GM19463 (cell line): ENCODE data around the gene PXYLP1.
"Not testable (repeated sequence)": the region's sequence is repeated elsewhere in the genome, so short reads cannot be mapped to it uniquely, and the experiment has no call there.

Experiments
- ATAC-seq: cut with Tn5 transposase; IDR thresholded peaks from one replicate; pipeline ENCODE4 v1.9.1; 2021; ENCODE audit warnings: mild to moderate bottlenecking, moderate library complexity; ENCODE audit not compliant: unreplicated experiment

The PXYLP1 gene

GRCh38 chr3:141291559-141292355 is 60.1 kb downstream of the PXYLP1 start:
- ATAC-seq, result no peak

DNA sequence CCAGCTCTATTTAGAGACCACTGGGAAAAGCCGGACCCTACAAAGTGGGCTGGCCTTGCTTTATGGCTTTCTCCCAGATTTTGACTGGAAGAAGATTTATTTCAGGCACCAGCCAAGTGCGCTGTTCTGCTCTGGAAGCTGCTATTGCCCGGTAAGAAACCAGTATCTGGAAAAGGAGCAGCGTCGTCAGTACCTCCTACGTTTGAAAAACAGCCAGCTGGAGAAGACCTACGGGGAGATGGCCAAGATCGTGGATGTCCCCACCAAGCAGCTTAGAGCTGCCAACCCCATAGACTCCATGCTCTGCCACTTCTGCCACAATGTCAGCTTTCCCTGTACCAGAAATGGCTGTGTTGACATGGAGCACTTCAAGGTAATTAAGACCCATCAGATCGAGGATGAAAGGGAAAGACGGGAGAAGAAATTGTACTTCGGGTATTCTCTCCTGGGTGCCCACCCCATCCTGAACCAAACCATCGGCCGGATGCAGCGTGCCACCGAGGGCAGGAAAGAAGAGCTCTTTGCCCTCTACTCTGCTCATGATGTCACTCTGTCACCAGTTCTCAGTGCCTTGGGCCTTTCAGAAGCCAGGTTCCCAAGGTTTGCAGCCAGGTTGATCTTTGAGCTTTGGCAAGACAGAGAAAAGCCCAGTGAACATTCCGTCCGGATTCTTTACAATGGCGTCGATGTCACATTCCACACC is 60.9 kb downstream of the PXYLP1 start:
- no peak for ATAC-seq

- ATAC-seq, result no peak
Measured at GRCh38 chr3:141294301-141294700, 62.7 kb downstream of the PXYLP1 start.

DNA sequence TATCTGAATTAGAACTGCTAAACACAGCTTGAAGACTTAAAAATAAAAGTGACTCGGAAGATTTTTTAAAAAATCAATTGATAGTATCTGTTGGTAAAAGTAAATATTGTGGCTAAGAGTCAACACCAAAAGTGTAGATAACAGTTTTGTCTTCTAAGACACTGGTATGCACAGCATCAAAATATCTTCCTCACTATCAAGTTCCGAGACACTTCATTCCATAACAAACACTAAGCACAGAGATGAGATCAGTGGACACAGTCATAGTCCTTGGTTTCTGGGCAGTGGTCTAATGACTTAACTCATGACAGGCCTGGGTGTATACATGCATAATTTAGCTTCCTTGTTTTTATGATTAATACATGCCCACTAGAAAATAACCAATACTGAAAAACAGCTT is 63.2 kb downstream of the PXYLP1 start:
- ATAC-seq, result no peak

- ATAC-seq, result not testable (repeated sequence)
Measured at GRCh38 chr3:141300426-141300825, 68.8 kb downstream of the PXYLP1 start.

GRCh38 chr3:141302364-141303141 is 70.9 kb downstream of the PXYLP1 start:
- ATAC-seq, result no peak

GRCh38 chr3:141303481-141304223 is 72.0 kb downstream of the PXYLP1 start:
- peak; percentile 71 for ATAC-seq

DNA sequence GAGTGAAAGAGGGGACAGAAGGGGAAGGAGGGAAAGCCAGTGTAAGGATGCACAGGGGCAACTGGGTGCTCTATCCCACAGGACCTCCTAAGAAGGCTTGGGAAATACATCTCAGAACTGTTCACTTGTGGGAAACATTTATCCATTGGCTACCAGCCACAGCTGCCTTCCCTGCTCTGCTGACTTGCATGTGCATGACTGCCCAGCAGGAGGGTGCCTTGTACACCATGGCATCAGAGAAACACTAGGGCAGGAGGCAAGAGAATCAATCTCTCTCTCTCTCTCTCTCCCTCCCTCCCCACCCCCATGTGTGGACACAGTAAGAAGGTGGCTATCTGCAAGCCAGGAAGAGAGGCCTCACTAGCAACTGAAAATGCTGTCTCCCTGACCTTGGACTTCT is 73.8 kb downstream of the PXYLP1 start:
- ATAC-seq, result no peak

DNA sequence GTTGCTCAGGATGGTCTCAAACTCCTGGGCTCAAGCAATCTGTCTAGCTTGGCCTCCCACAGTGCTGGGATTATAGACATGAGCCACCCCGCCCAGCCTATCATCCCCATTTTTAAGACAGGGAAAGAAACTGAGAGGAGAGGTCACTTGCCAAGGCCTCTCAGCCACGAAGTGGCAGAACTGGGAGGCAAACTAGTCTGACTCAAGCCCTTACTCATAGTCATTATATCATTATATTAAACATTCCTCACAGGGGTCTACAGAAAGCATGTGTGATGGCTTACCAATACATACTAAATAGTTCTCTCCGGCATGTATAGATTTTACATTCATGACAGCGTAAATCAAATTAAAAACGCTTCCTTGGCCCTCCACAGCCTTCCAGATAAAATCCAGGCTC is 74.7 kb downstream of the PXYLP1 start:
- ATAC-seq, result no peak

DNA sequence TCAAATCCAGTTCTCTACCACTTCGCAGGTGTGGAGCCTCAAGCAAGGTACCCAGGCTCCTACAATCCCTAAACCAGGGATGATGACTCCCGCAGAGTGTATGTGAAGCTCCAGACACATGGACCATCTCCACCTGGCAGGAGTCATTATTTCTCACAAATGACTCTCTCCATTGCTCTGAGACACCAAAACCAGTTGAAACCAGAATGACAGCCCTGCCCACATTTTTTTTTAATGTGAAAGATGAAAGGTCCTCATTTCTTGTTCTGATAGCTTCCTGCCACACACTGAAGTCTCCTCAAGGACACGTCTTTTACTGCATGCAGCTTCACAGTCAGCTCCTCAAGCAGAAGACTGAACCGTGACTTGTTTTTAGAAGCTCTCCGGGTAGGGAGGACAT is 75.3 kb downstream of the PXYLP1 start:
- no peak for ATAC-seq

GRCh38 chr3:141307351-141308059 is 75.9 kb downstream of the PXYLP1 start:
- no peak for ATAC-seq

- no peak for ATAC-seq
Measured at GRCh38 chr3:141308588-141309218, 77.1 kb downstream of the PXYLP1 start.

DNA sequence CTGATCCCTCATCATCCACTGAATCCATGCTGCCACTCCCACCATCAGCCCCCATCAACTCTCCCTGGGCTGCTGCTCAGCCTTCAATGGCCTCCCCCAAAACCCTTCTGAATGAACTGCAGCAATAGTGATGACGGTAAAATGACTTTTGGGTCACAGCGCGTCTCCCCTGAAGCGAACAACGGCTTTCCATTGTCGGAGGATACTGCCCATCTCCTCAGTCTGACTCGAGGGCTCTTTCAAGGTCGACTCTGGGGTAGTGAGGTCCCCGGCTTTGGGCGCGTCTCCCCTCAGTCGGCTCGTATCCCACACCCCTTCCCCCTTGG is 79.5 kb downstream of the PXYLP1 start:
- ATAC-seq, result no peak

DNA sequence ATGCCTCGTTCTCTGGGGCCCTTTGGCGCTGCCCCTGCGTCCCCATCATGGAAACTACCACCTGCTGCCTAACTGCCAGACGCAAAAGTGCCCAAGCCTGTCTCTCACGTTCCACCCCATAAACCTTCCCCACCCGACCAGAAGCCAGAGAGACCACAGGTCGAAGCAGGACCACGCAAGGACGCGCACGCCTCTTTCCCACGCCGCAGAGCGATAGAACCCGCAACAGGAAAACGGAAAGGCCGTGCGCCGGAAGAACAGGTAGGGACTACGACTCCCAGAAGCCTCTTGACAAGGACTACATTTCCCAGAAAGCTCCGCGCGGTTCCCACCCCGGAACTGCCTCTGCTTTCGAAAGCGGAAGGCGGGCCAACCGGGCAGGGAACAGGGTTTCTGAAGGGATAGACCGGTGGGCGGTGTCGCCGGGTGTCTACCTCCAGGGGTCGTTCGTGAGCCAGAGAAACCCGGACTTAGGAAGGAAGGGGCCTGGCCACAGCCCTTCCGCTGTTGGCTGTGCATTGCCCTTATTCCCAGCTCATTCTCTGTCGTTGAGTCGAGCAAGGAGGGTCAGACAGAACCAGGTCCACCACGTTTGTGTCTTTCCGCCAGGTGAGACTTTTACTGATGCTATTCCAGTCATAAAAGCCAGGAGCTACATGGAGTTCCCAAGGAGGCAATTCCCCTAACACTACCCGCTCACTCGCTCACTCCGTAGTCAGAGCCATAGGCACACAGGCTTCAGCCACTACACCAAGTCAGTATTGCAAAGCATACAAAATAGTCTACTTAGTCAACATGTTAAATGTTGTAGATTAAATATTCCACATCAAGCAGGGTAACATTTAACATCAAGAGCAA is 80.1 kb downstream of the PXYLP1 start:
- peak; percentile 98 for ATAC-seq

DNA sequence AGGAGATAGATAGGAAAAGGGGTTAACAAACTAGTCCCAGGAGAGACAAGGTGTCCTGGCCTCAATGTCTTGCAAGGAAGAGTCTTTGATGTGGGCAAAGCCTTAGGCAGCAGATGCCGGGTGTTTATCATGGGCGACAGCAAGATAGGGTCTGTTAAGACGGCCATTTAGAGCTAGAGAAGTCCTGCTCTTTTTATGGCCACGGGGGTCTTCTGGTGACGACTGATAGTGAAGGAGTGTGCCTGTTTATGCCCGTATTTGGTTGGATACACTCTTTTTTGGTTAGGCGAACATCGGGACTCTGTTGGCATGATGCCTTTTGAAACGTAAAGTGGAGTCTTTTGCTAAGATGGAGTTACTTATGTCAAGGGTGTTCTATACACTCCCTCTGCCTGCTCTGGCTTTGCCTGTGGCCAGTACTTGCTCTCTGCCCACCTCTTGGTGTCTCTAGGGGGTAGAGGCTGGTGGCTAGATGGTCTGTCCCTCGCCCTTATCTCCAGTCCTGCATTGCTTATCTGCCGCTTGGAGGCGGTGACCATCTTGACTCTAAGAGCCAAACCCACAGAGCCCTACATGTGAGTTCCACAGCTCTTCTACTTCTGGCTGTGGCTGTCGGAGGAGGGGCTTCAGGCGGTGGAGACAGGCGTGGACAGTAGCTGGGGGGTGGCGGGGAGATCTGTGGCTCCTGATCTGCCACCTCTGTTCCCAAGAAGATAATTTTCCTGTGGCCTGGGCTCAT is 80.9 kb downstream of the PXYLP1 start:
- ATAC-seq, result no peak

DNA sequence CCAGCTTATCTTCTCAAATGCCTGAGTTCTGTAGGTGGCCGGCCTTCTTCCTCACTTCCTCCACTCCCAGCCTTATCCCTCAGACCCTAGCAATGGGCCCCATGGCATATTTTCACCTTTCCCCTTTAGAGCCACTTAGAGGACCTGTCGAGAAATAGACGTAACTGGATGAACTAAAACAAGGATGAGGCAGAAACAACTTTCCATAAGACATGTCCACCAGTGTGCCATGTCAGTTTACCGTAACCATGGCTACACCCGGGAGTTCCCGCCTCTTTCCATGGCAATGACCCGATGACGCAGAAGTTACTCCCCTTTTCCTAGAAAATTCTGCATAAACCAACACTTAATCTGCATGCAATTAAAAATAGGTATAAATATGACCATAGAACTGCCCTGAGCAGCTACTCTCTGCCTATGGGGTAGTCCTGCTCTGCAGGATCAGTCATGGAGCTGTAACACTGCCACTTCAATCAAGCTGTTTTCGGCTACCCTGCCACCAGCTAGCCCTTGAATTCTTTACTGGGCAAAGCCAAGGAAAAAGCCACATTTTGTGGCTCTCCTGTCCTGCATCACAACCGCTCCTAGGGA is 81.6 kb downstream of the PXYLP1 start:
- ATAC-seq, result no peak

- ATAC-seq, result not testable (repeated sequence)
Measured at GRCh38 chr3:141314415-141314814, 82.8 kb downstream of the PXYLP1 start.

- ATAC-seq, result no peak
Measured at GRCh38 chr3:141316851-141317250, 85.2 kb downstream of the PXYLP1 start.
